Measurements from ENCODE around the gene SLC19A2.

SLC19A2 gene

DNA sequence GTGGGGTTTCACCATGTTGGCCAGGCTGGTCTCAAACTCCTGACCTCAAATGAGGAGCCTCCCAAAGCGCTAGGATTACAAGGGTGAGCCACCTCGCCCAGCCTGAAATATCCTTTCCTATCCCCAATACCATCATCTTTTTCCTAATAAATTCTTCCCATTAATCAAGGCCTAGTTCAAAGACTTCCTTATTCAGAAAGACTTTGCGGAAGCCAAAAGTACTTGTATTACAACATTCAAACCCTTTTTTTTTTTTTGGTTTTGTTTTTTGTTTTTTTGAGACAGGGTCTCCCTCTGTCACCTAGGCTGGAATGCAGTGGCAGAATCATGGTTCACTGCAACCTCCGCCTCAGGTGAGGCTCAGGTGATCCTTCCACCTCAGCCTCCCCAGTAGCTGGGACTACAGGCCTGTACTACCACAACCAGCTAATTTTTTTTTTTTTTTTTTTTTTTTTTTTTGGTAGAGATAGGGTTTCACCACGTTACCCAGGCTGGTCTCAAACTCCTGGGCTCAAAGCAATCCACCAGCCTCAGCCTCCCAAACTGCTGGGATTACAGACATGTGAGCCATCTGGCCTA lies 7.6 kb downstream of the SLC19A2 start:
- no peak for DNase-seq (ENCODE audit: low read depth in 4 of 4, low spot score in 1 of 4)

GRCh38 chr1:169475806-169476387 lies 9.8 kb downstream of the SLC19A2 start:
- no peak for DNase-seq (ENCODE audit: low read depth in 4 of 4, low spot score in 1 of 4)

DNA sequence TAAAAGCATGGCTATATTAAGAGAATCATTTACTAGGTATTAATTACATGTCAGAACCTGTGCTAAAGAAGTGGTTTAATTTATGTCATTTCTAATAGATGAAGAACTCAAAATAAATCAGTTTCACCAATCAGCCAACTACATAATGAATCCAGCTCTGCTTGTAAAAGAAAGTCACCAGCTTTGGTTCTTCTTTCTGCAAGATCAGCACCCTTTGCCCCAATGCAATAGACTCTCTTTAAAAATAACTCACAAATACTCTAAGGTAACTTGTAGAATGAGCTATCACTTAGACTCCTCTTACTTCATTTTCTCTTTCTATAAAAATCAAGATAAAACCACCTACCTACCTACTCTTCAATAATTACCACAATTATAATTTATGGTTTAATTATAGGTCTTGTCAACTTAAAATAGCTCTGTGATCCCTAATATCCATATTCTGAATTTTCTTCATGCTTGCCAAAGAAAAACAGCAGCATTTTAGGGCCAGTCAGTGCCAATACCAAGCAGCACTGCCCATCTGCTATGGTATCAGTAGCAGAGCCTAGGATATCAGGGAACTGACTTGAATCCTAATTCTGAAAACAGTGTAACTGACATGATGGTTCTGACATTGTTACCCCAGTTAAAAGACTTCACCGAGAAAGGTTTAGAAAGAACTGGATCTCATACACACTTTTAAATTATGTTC lies 11.3 kb downstream of the SLC19A2 start:
- DNase-seq (ENCODE audit: low read depth in 4 of 4, low spot score in 1 of 4), result no peak

DNA sequence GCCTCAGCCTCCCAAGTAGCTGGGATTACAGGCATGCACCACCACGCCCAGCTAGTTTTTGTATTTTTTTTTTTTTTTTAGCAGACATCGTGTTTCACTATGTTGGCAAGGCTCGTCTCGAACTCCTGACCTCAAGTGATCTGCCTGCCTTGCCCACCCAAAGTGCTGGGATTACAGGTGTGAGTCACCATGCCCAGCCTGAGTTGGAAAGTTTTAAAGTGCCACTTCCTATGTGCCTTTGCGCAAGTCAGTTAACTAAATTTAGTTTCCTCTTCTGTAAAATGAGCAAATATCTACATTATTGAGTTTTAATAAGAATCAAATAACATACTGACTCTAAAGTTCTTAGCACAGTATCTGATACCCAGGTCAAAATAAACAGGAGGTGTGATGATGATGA lies 12.4 kb downstream of the SLC19A2 start:
- no peak for DNase-seq (ENCODE audit: low read depth in 4 of 4, low spot score in 1 of 4)

DNA sequence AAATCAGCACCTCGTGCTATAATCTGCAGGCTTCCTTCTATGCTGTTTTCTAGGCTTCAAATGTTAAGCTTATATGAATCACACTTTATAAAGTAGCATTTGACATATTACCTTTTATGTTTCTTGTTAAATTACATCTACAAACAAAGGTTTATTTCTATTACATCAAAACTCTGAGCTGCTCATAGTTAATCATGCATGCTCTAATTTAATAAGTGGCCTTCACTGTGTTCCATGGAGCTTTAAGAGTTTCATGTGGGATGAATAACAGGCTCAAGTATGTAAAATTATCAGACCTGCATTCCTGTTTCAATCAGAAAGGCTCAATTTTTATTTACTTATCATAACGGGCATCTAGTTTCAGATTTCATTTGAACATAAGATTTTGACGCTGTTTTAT lies 13.0 kb downstream of the SLC19A2 start:
- DNase-seq (ENCODE audit: low read depth in 4 of 4, low spot score in 1 of 4), result no peak

DNA sequence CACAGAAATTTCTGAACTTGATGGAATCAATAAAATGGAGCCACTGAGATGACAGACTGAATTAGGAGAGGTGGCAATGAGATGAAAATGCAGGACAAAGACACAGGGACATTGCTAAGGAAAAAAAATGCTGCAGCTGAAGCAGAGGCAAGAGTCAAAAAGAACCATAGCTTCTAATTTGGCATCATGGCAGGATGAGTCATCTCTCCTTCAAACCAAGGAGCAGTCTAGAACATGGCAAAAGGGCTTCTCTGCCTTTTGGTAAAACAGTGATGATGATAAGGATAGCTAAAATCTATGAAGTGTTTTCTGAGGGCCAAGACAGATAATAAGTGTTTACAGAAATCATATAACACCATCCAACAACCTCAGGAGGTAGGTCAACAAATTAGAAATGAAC lies 16.8 kb downstream of the SLC19A2 start:
- DNase-seq (ENCODE audit: low read depth in 4 of 4, low spot score in 1 of 4), result no peak

- DNase-seq (ENCODE audit: low read depth in 4 of 4, low spot score in 1 of 4), result no peak
Measured at GRCh38 chr1:169466259-169467230, 19.2 kb downstream of the SLC19A2 start.

DNA sequence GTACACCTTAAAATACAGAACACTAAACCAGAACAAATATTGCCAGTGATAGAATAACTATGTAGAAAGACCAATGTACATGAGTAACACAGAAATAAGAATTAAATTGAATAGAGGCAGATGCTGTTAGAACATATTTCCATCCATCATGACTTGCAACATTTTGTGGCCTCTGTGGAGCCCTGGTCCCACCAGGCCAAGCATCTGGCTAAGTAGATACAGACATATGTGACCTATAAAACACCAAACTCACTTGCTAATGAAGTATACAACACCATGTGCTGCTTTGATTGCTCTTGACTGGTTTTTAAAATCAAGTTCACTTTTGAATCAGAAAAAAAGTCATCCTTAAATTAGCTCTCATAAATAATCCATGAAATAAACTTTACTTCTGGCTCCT lies 20.5 kb downstream of the SLC19A2 start:
- no peak for DNase-seq (ENCODE audit: low read depth in 4 of 4, low spot score in 1 of 4)

GRCh38 chr1:169462385-169462784 lies 23.4 kb downstream of the SLC19A2 start:
- DNase-seq (ENCODE audit: low read depth in 4 of 4, low spot score in 1 of 4), result no peak

- DNase-seq (ENCODE audit: low read depth in 4 of 4, low spot score in 1 of 4), result no peak
Measured at GRCh38 chr1:169461390-169462000, 24.2 kb downstream of the SLC19A2 start.

GRCh38 chr1:169460191-169460833 lies 25.4 kb downstream of the SLC19A2 start:
- no peak for DNase-seq (ENCODE audit: low read depth in 4 of 4, low spot score in 1 of 4)

DNA sequence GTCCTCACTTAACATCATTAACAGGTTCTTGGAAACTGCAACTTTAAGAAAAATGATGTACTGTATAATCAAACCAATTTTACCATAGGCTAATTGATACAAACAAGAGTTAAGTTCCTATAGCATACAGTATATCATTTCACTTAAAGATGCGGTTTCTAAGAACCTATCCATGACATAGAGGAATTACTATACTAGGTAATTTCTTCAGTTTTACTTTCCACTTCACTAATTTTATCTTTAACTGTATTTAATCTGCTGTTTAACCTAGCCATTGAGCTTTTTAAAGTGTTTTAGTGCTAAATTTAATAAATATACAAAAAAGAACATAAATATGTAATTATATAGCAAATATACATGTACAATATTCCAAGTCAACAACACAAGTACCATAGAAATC lies 28.3 kb downstream of the SLC19A2 start:
- no peak for DNase-seq (ENCODE audit: low read depth in 4 of 4, low spot score in 1 of 4)

- no peak for DNase-seq (ENCODE audit: low read depth in 4 of 4, low spot score in 1 of 4)
Measured at GRCh38 chr1:169456029-169456428, 29.7 kb downstream of the SLC19A2 start.

DNA sequence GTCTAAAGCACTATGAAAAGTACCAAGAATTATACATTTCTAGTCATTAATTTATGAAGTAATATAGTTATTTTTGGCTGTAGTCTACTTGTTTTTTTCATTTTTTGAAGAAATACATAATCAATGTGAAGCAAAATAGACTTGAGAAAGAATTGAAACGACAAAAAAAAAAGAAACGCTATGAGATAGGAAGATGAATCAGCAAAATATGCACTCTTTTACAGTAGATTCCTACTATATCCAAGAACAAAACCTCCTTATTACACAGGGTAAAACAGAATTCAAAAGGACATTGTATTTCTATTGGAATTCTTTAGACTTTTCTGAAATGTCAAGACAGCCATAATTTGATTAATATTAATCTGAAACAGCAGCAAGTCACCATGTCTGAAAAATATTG lies 32.8 kb downstream of the SLC19A2 start:
- DNase-seq (ENCODE audit: low read depth in 4 of 4, low spot score in 1 of 4), result no peak

DNA sequence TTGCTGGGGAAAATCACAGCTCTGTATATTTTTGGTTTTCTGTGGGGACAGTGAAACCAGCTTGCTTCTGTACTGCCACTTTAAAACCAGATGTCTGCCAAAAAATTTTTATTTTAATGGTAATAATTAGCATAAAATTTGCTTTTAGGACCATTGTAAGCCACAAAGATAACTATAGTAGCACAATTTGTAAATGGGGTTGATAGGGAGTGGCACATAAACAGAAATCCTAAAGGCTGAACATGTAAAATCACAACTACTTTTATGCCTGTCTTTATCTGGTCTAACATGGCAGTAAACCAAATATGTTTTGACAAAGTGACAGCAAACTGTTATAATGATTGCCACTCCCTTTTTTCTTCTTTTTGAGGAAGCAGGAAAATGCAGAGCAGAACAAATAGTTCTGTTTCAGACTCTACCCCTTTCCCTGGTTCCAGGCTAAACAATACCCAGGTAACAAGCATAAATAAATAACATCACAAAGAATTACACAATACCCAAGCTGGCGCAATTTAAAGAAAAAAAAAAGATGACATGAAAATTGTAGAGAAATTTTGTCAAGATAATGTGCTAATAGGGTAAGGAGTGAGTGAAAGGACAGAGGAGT lies 34.4 kb downstream of the SLC19A2 start:
- DNase-seq (ENCODE audit: low read depth in 4 of 4, low spot score in 1 of 4), result no peak

- DNase-seq (ENCODE audit: low read depth in 4 of 4, low spot score in 1 of 4), result no peak
Measured at GRCh38 chr1:169443923-169444322, 41.8 kb downstream of the SLC19A2 start.

GRCh38 chr1:169427081-169427641 lies 58.6 kb downstream of the SLC19A2 start, which contains the start of gene CCDC181:
TSS of gene CCDC181 (minus strand) at chr1:169427474. CDS start at chr1:169424927, 2,547 bp downstream.
- peak; percentile 12 to 35 (median 34) for DNase-seq (ENCODE audit: low read depth in 4 of 4, low spot score in 1 of 4)

DNA sequence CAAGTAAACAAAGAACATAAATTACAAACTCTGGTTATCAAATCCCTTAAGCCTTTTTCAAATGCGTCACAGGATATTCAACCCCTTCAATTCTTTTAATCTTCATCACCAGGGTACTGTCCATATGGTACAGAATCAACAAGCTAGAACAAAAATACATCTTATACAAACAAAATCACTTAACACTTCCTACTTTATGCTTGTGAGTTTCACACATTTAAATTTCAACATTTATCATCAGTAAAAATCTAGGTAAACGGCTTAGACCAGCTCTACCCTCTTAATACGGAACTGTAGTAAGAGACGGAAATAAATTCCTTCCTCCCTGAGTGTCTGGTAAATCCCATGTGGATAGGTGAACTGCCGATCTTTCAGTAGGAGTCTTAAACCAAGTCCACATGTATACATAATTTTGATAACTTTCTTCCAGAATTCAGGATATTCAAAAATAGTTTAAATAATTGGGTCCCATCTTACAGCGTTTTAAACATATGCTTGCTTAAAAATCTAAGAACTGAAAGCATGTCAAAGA lies 59.5 kb downstream of the SLC19A2 start:
- DNase-seq (ENCODE audit: low read depth in 4 of 4, low spot score in 1 of 4), result no peak

DNA sequence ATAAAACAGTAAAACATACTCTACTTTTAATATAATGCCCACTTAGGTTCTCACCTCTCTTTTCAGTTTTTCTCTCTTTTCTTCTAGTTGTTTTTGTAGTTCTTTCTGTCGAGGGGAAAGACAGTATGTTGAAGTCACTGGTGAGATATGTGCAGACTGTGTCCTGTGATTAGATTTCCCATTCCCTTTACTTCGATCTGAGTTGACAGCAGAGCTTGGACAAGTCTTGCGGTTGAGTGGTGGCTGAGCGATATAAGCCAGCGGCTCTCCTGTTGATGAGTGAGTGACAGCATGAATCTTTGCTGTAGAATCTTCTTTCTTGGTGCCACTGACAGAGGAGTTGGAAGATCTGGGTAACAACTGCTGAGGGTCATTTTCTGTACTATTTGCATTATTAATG lies 64.4 kb downstream of the SLC19A2 start:
- no peak for DNase-seq (ENCODE audit: low read depth in 4 of 4, low spot score in 1 of 4)

DNA sequence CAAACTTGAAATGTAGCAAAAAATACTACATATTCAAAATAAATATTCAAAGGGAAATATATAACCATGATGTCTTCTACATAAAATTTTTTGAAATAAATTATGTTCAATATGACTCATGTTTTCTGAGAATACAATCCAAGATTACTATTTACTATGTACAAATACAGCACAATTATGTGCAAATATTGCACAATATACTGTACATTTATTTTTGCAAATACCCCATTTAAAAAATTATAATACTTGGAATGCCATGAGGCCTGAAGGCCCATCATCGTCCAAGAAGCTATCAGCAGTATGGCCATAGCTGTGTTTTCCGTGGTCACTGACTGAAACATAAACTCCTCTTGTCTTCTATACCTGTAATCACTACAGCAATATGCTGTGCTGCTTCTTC lies 70.8 kb downstream of the SLC19A2 start:
- DNase-seq (ENCODE audit: low read depth in 4 of 4, low spot score in 1 of 4), result no peak

All from stimulated activated CD4-positive, alpha-beta T cell treated with anti-CD3 and anti-CD28 coated beads, Interleukin-1b, Interleukin-23, amount 100 ng/mL, for 24 hours (primary cell).